Measurements from ENCODE around the gene GAS2L2. TPM values are rescaled to one million over a fixed set of nuclear protein-coding genes. Genes with fewer than 3 reads are reported as not detected.

GAS2L2 gene
- total and polyA plus RNA-seq, 10 donors = 0.02 to 0.03 (median 0.02) TPM; not detected in 7

DNA sequence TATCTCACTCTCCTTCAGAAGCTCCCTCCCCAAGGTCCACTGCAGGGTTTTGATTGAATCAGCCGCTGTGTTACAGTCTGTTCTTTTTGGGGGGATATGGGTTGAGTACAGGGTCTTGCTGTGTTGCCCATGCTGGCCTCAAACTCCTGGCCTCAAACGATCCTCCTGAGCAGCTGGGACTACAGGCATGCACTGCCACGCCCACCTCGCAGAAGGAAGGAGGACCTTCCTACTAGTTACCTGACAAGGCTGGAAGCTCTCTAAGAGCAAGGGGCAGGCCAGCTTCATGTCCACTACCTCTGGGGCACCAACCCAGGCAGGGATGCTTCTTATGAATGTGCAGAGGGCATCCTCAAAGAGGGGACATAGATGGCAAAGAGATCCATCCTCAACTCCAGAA lies 44.3 kb upstream of the GAS2L2 start:
- no peak overlapping the region for H3K4me3 ChIP-seq
- TF ChIP-seq POLR2A (IDR thresholded peaks at IDR 0.05) (no peak), POLR2AphosphoS5 (IDR thresholded peaks at IDR 0.05) (no peak), CTCF (IDR thresholded peaks at IDR 0.05 in 8 of 11, conservative IDR thresholded peaks at IDR 0.05 in 3 of 11) (no peak)
- H3K4me1 ChIP-seq = peaks cover 17 to 54% (median 45%) of the 10 kb centered on the region in 6 donors
- H3K27ac ChIP-seq = no peak overlapping the region
- H3K27me3 ChIP-seq (replicated peaks in 1 of 7) = peaks cover 0 to 56% (median 27%) of the 10 kb centered on the region in 7 donors
- no peaks in the 10 kb centered on the region for H3K9me3 ChIP-seq
- WGBS, 5 donors = 72 to 88% (median 79%) methylated on average over 4 of the region's 4 CpGs
- no peaks in the 10 kb centered on the region for H3K36me3 ChIP-seq
- intact Hi-C loops (cut with DNase I; ENCODE audit: low total_unique reads) = no loop called here
- DNase-seq = no peak

GRCh38 chr17:35796942-35797341 lies 43.9 kb upstream of the GAS2L2 start:
- no peak for TF ChIP-seq POLR2A (IDR thresholded peaks at IDR 0.05)
- TF ChIP-seq POLR2AphosphoS5 (IDR thresholded peaks at IDR 0.05) = no peak
- TF ChIP-seq CTCF (IDR thresholded peaks at IDR 0.05 in 8 of 11, conservative IDR thresholded peaks at IDR 0.05 in 3 of 11) = no peak
- no peaks in the 10 kb centered on the region for H3K36me3 ChIP-seq
- peaks cover 17 to 50% (median 44%) of the 10 kb centered on the region in 6 donors for H3K4me1 ChIP-seq
- 86 to 100% (median 96%) methylated on average over 1 of the region's 1 CpG for WGBS, 5 donors
- H3K4me3 ChIP-seq = no peak overlapping the region
- H3K27me3 ChIP-seq (replicated peaks in 1 of 7) = peaks cover 0 to 61% (median 27%) of the 10 kb centered on the region in 7 donors
- no peak for DNase-seq
- H3K9me3 ChIP-seq = no peaks in the 10 kb centered on the region
- H3K27ac ChIP-seq = no peak overlapping the region
- intact Hi-C loops (cut with DNase I; ENCODE audit: low total_unique reads) = no loop called here

DNA sequence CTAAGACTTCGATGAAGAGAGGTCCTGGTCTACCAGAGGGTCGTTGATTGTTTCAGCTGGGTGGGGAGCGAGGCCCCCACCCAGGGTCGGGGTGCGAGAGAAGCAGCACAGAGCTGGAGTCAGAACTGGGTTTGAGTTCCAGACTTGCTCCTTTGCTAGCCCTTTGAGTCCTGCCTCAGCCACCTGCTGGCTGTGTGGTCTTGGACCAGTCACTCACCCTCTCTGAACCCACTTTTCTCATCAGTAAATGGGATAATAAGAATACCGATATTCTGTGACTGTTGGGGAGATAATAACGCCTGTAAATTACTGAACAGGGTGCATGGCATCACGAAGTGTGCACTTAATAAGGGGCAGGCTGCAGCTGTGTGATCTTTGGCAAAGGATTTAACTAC lies 42.8 kb upstream of the GAS2L2 start:
- H3K27me3 ChIP-seq (replicated peaks in 1 of 7) = peaks cover 0 to 67% (median 27%) of the 10 kb centered on the region in 7 donors
- no peaks in the 10 kb centered on the region for H3K36me3 ChIP-seq
- intact Hi-C loops (cut with DNase I; ENCODE audit: low total_unique reads) = no loop called here
- TF ChIP-seq POLR2AphosphoS5 (IDR thresholded peaks at IDR 0.05) (no peak), POLR2A (IDR thresholded peaks at IDR 0.05) (no peak)
- peak overlapping the region; percentile 51 to 83 (median 60) for H3K4me3 ChIP-seq
- H3K27ac ChIP-seq = peak overlapping the region in 2 of 8 donors; percentile 23 to 28
- H3K4me1 ChIP-seq = peaks cover 16 to 39% (median 33%) of the 10 kb centered on the region in 6 donors
- DNase-seq = no peak
- H3K9me3 ChIP-seq = no peaks in the 10 kb centered on the region
- 31 to 41% (median 35%) methylated on average over 8 of the region's 8 CpGs for WGBS, 5 donors

- 0 to 3% (median 1%) methylated on average over 39 to 89 of the region's 89 CpGs for WGBS, 5 donors
- peak within 1 kb of the TSS; percentile 51 to 83 (median 60) for H3K4me3 ChIP-seq
- peaks cover 13 to 33% (median 27%) of the 10 kb centered on the region in 6 donors for H3K4me1 ChIP-seq
- peak within 1 kb of the TSS in 2 of 8 donors; percentile 23 to 28 for H3K27ac ChIP-seq
- intact Hi-C loops (cut with DNase I; ENCODE audit: low total_unique reads) = no loop called here
- TF ChIP-seq POLR2AphosphoS5 (IDR thresholded peaks at IDR 0.05) = peak; percentile 10 to 68 (median 51)
- no peak for TF ChIP-seq CTCF (IDR thresholded peaks at IDR 0.05 in 8 of 11, conservative IDR thresholded peaks at IDR 0.05 in 3 of 11)
- TF ChIP-seq POLR2A (IDR thresholded peaks at IDR 0.05) = no peak
- H3K9me3 ChIP-seq = no peaks in the 10 kb centered on the region
- H3K27me3 ChIP-seq (replicated peaks in 1 of 7) = peaks cover 0 to 67% (median 27%) of the 10 kb centered on the region in 7 donors
- DNase-seq = peak; percentile 82
- H3K36me3 ChIP-seq = no peaks in the 10 kb centered on the region
These were observed 42.2 kb upstream of the GAS2L2 start, which contains the start of gene MMP28 for GRCh38 chr17:35795007-35795870. Gene MMP28 (minus strand): TSS chr17:35795641. CDS start chr17:35795377, 264 bp downstream.
